Measurements from ENCODE around the gene STUM.

Gene STUM

GRCh38 chr1:226586650-226587422 lies 38.3 kb downstream of the STUM start:
- H3K4me3 ChIP-seq (ENCODE audit: low read depth, low read length) = no peak overlapping the region
- no peak for TF ChIP-seq CTCF (conservative IDR thresholded peaks at IDR 0.05; ENCODE audit: low read depth, low read length)
- DNase-seq (ENCODE audit: low read depth) = no peak

GRCh38 chr1:226588484-226588883 lies 39.9 kb downstream of the STUM start:
- DNase-seq (ENCODE audit: low read depth) = no peak
- H3K4me3 ChIP-seq (ENCODE audit: low read depth, low read length) = no peak overlapping the region
- no peak for TF ChIP-seq CTCF (conservative IDR thresholded peaks at IDR 0.05; ENCODE audit: low read depth, low read length)

GRCh38 chr1:226589008-226589733 lies 40.6 kb downstream of the STUM start:
- no peak for DNase-seq (ENCODE audit: low read depth)
- H3K4me3 ChIP-seq (ENCODE audit: low read depth, low read length) = no peak overlapping the region
- no peak for TF ChIP-seq CTCF (conservative IDR thresholded peaks at IDR 0.05; ENCODE audit: low read depth, low read length)

GRCh38 chr1:226590614-226591013 lies 42.0 kb downstream of the STUM start:
- no peak overlapping the region for H3K4me3 ChIP-seq (ENCODE audit: low read depth, low read length)
- TF ChIP-seq CTCF (conservative IDR thresholded peaks at IDR 0.05; ENCODE audit: low read depth, low read length) = no peak
- no peak for DNase-seq (ENCODE audit: low read depth)

- DNase-seq (ENCODE audit: low read depth) = no peak
- H3K4me3 ChIP-seq (ENCODE audit: low read depth, low read length) = no peak overlapping the region
- TF ChIP-seq CTCF (conservative IDR thresholded peaks at IDR 0.05; ENCODE audit: low read depth, low read length) = no peak
These were observed 45.0 kb downstream of the STUM start for GRCh38 chr1:226593541-226593940.

GRCh38 chr1:226596531-226597165 lies 48.1 kb downstream of the STUM start:
- no peak for TF ChIP-seq CTCF (conservative IDR thresholded peaks at IDR 0.05; ENCODE audit: low read depth, low read length)
- DNase-seq (ENCODE audit: low read depth) = no peak
- H3K4me3 ChIP-seq (ENCODE audit: low read depth, low read length) = no peak overlapping the region

All from choroid plexus epithelial cell (primary cell).